ENCODE measurements around the gene ELK4. TPM values are rescaled to one million over a fixed set of nuclear protein-coding genes. Genes with fewer than 3 reads are reported as not detected.

Gene ELK4
- total and polyA plus RNA-seq, 5 donors from 2014 or later = 3.5 to 106 (median 4.7) TPM

Other genes with a start within 250 kb of the ELK4 start
- gene LEMD1, start 210.0 kb downstream of the ELK4 start, total RNA-seq = not detected
- gene LEMD1, start 210.0 kb downstream of the ELK4 start, polyA plus RNA-seq = not detected
- gene BLACAT1, start 176.0 kb downstream of the ELK4 start, total RNA-seq = 0.15 TPM
- gene BLACAT1, start 176.0 kb downstream of the ELK4 start, polyA plus RNA-seq = not detected
- gene CDK18, start 127.3 kb downstream of the ELK4 start, total RNA-seq = 0.49 TPM
- not detected for gene CDK18, start 127.3 kb downstream of the ELK4 start, polyA plus RNA-seq
- gene SLC45A3, start 48.5 kb upstream of the ELK4 start, total RNA-seq = 0.74 TPM
- not detected for gene SLC45A3, start 48.5 kb upstream of the ELK4 start, polyA plus RNA-seq
- 72.0 TPM for gene NUCKS1, start 118.2 kb upstream of the ELK4 start, total RNA-seq
- gene NUCKS1, start 118.2 kb upstream of the ELK4 start, polyA plus RNA-seq = 10 to 100 TPM; 12.9 to 15.8 (median 13.3) TPM
- 37.0 TPM for gene RAB29, start 143.5 kb upstream of the ELK4 start, total RNA-seq
- gene RAB29, start 143.5 kb upstream of the ELK4 start, polyA plus RNA-seq = 100 to 1,000 TPM in 1 of 4 donors, 10 to 100 TPM in 3; 94.9 to 119 (median 98.6) TPM
- 33.2 TPM for gene SLC41A1, start 181.2 kb upstream of the ELK4 start, total RNA-seq
- gene SLC41A1, start 181.2 kb upstream of the ELK4 start, polyA plus RNA-seq = 10 to 100 TPM; 10.8 to 18.5 (median 13.4) TPM
- gene PM20D1, start 218.1 kb upstream of the ELK4 start, total RNA-seq = 3.8 TPM
- gene PM20D1, start 218.1 kb upstream of the ELK4 start, polyA plus RNA-seq = 1 to 10 TPM; 2.3 to 3.9 (median 3.6) TPM

All from CD4-positive, CD25-positive, alpha-beta regulatory T cell (primary cell).